ENCODE measurements around the gene GFER.

- peak in 3 of 5 experiments; percentile 11 to 49 (median 43) for TF ChIP-seq CTCF (IDR thresholded peaks at IDR 0.05)
- TF ChIP-seq POLR2A (IDR thresholded peaks at IDR 0.05) = peak; percentile 85 to 88
- TF ChIP-seq EP300 (IDR thresholded peaks at IDR 0.05) = peak; percentile 69 to 92
These were observed 26.0 kb downstream of the GFER start, which contains the start of gene ZNF598 for GRCh38 chr16:2009791-2010510.

Data from tibial nerve (tissue), 4 donors.